Common myeloid progenitor, CD34-positive (primary cell): Measurements from ENCODE around the gene RNF150.

ENCODE experiments used
- CTCF ChIA-PET: fragments of 350-600 bp; sonication (Branson Sonifier 250); formaldehyde crosslinking; loops from one replicate; lab custom pipeline; 2021; ENCODE audit warnings: antibody characterized with exemption; lab: Charles Lee
- POLR2A ChIA-PET: fragments of 350-600 bp; sonication (Branson Sonifier 250); formaldehyde crosslinking; loops from one replicate; lab custom pipeline; 2021; ENCODE audit warnings: antibody characterized with exemption; lab: Charles Lee
- DNase-seq, 3 donors: peaks; one replicate each; pipeline versions ENCODE4 v3.0.0 to v3.0.0-alpha.2; 2013
- H3K27ac ChIP-seq, 2 experiments: 1 replicate in 1 of 2; 2 replicates in 1 of 2; pipeline ENCODE4 v1.7.0; 2013; ENCODE audit warnings: inconsistent platforms in 2 of 2, low read length in 2 of 2, mild to moderate bottlenecking in 2 of 2, low read depth in 1 of 2, moderate library complexity in 1 of 2; ENCODE audit not compliant: severe bottlenecking in 2 of 2, insufficient read depth in 1 of 2, poor library complexity in 1 of 2
- H3K27me3 ChIP-seq, 5 experiments: replicated peaks in 2 of 5; 1 replicate in 3 of 5; 2 replicates in 2 of 5; pipeline versions ENCODE4 v1.6.1 to v1.7.0; 2013; ENCODE audit warnings: low read length in 4 of 5, mild to moderate bottlenecking in 2 of 5, moderate library complexity in 2 of 5, inconsistent platforms in 1 of 5; ENCODE audit not compliant: insufficient read depth in 5 of 5, control insufficient read depth in 4 of 5
- H3K36me3 ChIP-seq, 4 experiments: 1 replicate in 2 of 4; 2 replicates in 2 of 4; pipeline versions ENCODE4 v1.6.1 to v1.7.0; 2013; ENCODE audit warnings: low read length in 3 of 4, control low read depth in 1 of 4, mild to moderate bottlenecking in 1 of 4; ENCODE audit not compliant: control insufficient read depth in 4 of 4, insufficient read depth in 4 of 4
- H3K4me1 ChIP-seq, 4 experiments: 1 replicate in 3 of 4; 2 replicates in 1 of 4; pipeline versions ENCODE4 v1.6.1 to v1.7.1; 2013; ENCODE audit warnings: low read length in 3 of 4, mild to moderate bottlenecking in 3 of 4, control low read depth in 1 of 4, inconsistent platforms in 1 of 4, moderate library complexity in 1 of 4; ENCODE audit not compliant: control insufficient read depth in 4 of 4, insufficient read depth in 4 of 4; ENCODE audit errors: control extremely low read depth in 1 of 4
- H3K4me3 ChIP-seq, 7 experiments: 1 replicate in 4 of 7; 2 replicates in 3 of 7; pipeline versions ENCODE4 v1.5.1 to v1.7.0; 2013; ENCODE audit warnings: mild to moderate bottlenecking in 7 of 7, low read length in 6 of 7, moderate library complexity in 6 of 7, inconsistent platforms in 2 of 7, low read depth in 2 of 7, control low read depth in 1 of 7; ENCODE audit not compliant: insufficient read depth in 4 of 7, control insufficient read depth in 1 of 7; ENCODE audit errors: extremely low read depth in 1 of 7
- H3K9me3 ChIP-seq, 5 experiments: 1 replicate in 4 of 5; 2 replicates in 1 of 5; pipeline versions ENCODE4 v1.6.1 to v1.7.1; 2013; ENCODE audit warnings: low read length in 4 of 5, mild to moderate bottlenecking in 2 of 5, inconsistent platforms in 1 of 5, low read depth in 1 of 5, moderate library complexity in 1 of 5; ENCODE audit not compliant: control insufficient read depth in 4 of 5, insufficient read depth in 2 of 5; ENCODE audit errors: control extremely low read depth in 1 of 5
- WGBS: methylation state at CpG from one replicate; pipeline ENCODE4 v1.1.5; 2013; ENCODE audit not compliant: insufficient coverage; 5-methylcytosine and 5-hydroxymethylcytosine counted together

RNF150 gene

DNA sequence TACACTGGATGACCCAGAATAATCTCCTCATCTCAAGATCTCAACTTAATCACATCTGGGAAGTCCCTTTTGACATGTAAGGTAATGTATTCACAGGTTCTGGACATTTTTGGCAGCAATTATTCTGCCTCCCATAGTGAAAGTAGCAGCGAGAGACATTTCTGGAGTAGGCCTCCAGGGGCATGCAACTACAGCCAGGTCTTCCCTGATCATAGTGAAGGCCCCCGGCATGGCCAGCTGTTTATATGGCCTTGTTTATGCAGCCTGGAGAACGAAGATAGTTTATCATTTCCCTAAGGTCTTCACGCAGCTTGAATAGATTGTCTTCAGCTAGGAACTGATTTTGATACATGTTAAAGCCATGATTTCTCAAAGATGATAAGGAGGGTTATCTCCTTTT lies 139.9 kb downstream of the RNF150 start:
- no peak overlapping the region for H3K4me3 ChIP-seq
- POLR2A ChIA-PET = interaction anchor here (0.7 kb wide), 1 partner anchor 9 kb away, joined by 3 read pairs; no protein-coding TSS in a partner anchor
- H3K27me3 ChIP-seq = no peaks in the 10 kb centered on the region
- CTCF ChIA-PET = interaction anchor here (0.6 kb wide), 1 partner anchor 618 kb away, joined by 3 read pairs; no protein-coding TSS in a partner anchor
- WGBS = 96% methylated on average over 3 of the region's 4 CpGs
- DNase-seq = no peak
- H3K27ac ChIP-seq = no peak overlapping the region
- peaks cover 0 to 3% (median 0%) of the 10 kb centered on the region in 4 experiments for H3K36me3 ChIP-seq
- no peaks in the 10 kb centered on the region for H3K4me1 ChIP-seq
- H3K9me3 ChIP-seq = no peaks in the 10 kb centered on the region

- H3K4me3 ChIP-seq = no peak overlapping the region
- H3K36me3 ChIP-seq = peaks cover 0 to 3% (median 0%) of the 10 kb centered on the region in 4 experiments
- CTCF ChIA-PET = no interaction called here
- POLR2A ChIA-PET = no interaction called here
- no peaks in the 10 kb centered on the region for H3K9me3 ChIP-seq
- H3K27me3 ChIP-seq = no peaks in the 10 kb centered on the region
- no peak for DNase-seq
- WGBS = 100% methylated on average over 1 of the region's 3 CpGs
- H3K27ac ChIP-seq = no peak overlapping the region
- peaks cover 0 to 8% (median 0%) of the 10 kb centered on the region in 4 experiments for H3K4me1 ChIP-seq
Measured at GRCh38 chr4:140989944-140990343, 143.3 kb downstream of the RNF150 start.

- WGBS = no CpG with 5 or more reads among the region's 5 CpGs
- Histone ChIP-seq H3K9me3 (peaks cover 0 to 3% (median 0%) of the 10 kb centered on the region in 5 experiments), H3K4me3 (peak overlapping the region in 1 of 7 experiments; percentile 4), H3K27ac (peak overlapping the region; percentile 17 to 58), H3K4me1 (peaks cover 0 to 14% (median 0%) of the 10 kb centered on the region in 4 experiments), H3K27me3 (no peaks in the 10 kb centered on the region), H3K36me3 (peaks cover 0 to 3% (median 0%) of the 10 kb centered on the region in 4 experiments)
- POLR2A ChIA-PET = no interaction called here
- CTCF ChIA-PET = interaction anchor here (1.5 kb wide), 1 partner anchor 10 kb away, joined by 3 read pairs; no protein-coding TSS in a partner anchor
- DNase-seq = peak in 1 of 3 donors; percentile 13
Measured at GRCh38 chr4:140986045-140986444, 147.2 kb downstream of the RNF150 start.

GRCh38 chr4:140982613-140983340 lies 150.5 kb downstream of the RNF150 start:
- Histone ChIP-seq H3K36me3 (peaks cover 0 to 3% (median 0%) of the 10 kb centered on the region in 4 experiments), H3K27ac (no peak overlapping the region), H3K27me3 (no peaks in the 10 kb centered on the region), H3K4me3 (no peak overlapping the region), H3K4me1 (peaks cover 0 to 14% (median 0%) of the 10 kb centered on the region in 4 experiments), H3K9me3 (peaks cover 0 to 3% (median 0%) of the 10 kb centered on the region in 5 experiments)
- ChIA-PET POLR2A (no interaction called here), CTCF (interaction anchor here (1.2 kb wide), 1 partner anchor 150 kb away, joined by 3 read pairs; the partner anchor contains the start of gene RNF150)
- WGBS = 100% methylated on average over 5 of the region's 5 CpGs
- no peak for DNase-seq

DNA sequence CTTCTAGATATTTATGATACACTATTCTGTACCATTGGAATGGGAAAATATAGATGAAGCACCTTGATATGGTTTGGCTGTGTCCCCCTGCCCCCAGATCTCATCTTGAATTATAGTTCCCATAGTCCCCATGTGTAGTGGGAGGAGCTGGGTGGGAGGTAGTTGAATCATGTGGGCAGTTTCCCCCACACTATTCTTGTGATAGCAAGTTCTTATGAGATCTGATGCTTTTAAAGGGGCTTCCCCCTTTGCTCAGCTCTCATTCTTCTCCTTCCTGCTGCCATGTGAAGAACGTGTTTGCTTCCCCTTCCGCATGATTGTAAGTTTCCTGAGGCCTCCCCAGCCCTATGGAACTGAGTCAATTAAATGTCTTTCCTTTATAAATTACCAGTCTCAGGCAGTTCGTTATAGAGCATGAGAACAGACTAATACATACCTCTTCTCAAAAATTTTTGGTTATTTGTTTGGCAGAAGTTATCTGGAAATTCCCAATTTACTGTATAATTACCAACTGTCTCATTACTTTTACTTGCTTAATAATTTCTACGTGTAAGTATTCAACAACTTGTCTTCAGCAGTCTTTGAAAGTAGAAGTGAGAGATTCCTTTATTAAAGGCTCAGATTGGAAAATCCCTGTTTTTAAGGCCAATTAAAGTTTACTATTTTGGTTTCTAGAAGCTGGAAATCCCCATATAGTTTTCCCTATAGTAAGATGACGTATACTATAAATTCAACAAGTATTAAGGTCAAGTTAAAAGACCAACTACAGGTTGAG lies 152.7 kb downstream of the RNF150 start:
- POLR2A ChIA-PET = no interaction called here
- Histone ChIP-seq H3K36me3 (peaks cover 0 to 3% (median 0%) of the 10 kb centered on the region in 4 experiments), H3K4me1 (peaks cover 0 to 10% (median 0%) of the 10 kb centered on the region in 4 experiments), H3K4me3 (no peak overlapping the region), H3K27me3 (no peaks in the 10 kb centered on the region), H3K27ac (no peak overlapping the region), H3K9me3 (peaks cover 0 to 3% (median 0%) of the 10 kb centered on the region in 5 experiments)
- no peak for DNase-seq
- WGBS = 81% methylated on average over 2 of the region's 5 CpGs
- CTCF ChIA-PET = no interaction called here

GRCh38 chr4:140976768-140977167 lies 156.5 kb downstream of the RNF150 start:
- H3K27me3 ChIP-seq = no peaks in the 10 kb centered on the region
- H3K4me1 ChIP-seq = no peaks in the 10 kb centered on the region
- DNase-seq = no peak
- ChIA-PET CTCF (interaction anchor here (0.5 kb wide), 1 partner anchor 569 kb away, joined by 3 read pairs; no protein-coding TSS in a partner anchor), POLR2A (no interaction called here)
- peaks cover 0 to 3% (median 0%) of the 10 kb centered on the region in 5 experiments for H3K9me3 ChIP-seq
- no peak overlapping the region for H3K27ac ChIP-seq
- no peaks in the 10 kb centered on the region for H3K36me3 ChIP-seq
- no peak overlapping the region for H3K4me3 ChIP-seq
- 100% methylated on average over 1 of the region's 2 CpGs for WGBS
